Spleen (tissue), 11 donors: ENCODE data around the gene EPN1. TPM values are rescaled to one million over a fixed set of nuclear protein-coding genes. Genes with fewer than 3 reads are reported as not detected.

Experiments used
- DNase-seq: peaks from one replicate; pipeline ENCODE4 v3.0.0-alpha.2; 2020
- H3K27ac ChIP-seq, 8 donors: fragments of 200-600 bp; sonication (generic) in 7 of 8; 1 replicate in 4 of 8; 2 replicates in 4 of 8; pipeline versions ENCODE4 v1.5.0 to v1.8.0; 2016 to 2021; ENCODE audit warnings: inconsistent platforms in 4 of 8, mild to moderate bottlenecking in 4 of 8, moderate library complexity in 1 of 8
- H3K27me3 ChIP-seq, 7 donors: fragments of 200-600 bp; sonication (generic) in 6 of 7; replicated peaks in 1 of 7; 1 replicate in 4 of 7; 2 replicates in 3 of 7; pipeline versions ENCODE4 v1.5.0 to v1.8.0; 2016 to 2021; ENCODE audit warnings: inconsistent platforms in 3 of 7, mild to moderate bottlenecking in 1 of 7
- H3K36me3 ChIP-seq, 6 donors: fragments of 200-600 bp; sonication (generic) in 5 of 6; 1 replicate in 4 of 6; 2 replicates in 2 of 6; pipeline versions ENCODE4 v1.5.0 to v1.8.0; 2016 to 2021; ENCODE audit warnings: inconsistent platforms in 2 of 6
- H3K4me1 ChIP-seq, 6 donors: fragments of 200-600 bp; sonication (generic) in 5 of 6; 1 replicate in 3 of 6; 2 replicates in 3 of 6; pipeline versions ENCODE4 v1.5.0 to v1.8.0; 2016 to 2021; ENCODE audit warnings: inconsistent platforms in 3 of 6
- H3K4me3 ChIP-seq, 8 donors: fragments of 200-600 bp; sonication (generic) in 7 of 8; 1 replicate in 4 of 8; 2 replicates in 4 of 8; pipeline versions ENCODE4 v1.5.0 to v1.8.0; 2016 to 2021; ENCODE audit warnings: inconsistent platforms in 4 of 8, mild to moderate bottlenecking in 4 of 8, moderate library complexity in 2 of 8
- H3K9me3 ChIP-seq, 8 donors: fragments of 200-600 bp; sonication (generic) in 7 of 8; 1 replicate in 4 of 8; 2 replicates in 4 of 8; pipeline versions ENCODE4 v1.5.0 to v1.8.0; 2016 to 2021; ENCODE audit warnings: inconsistent platforms in 4 of 8
- POLR2A ChIP-seq, 3 donors: fragments of 450-650 bp; IDR thresholded peaks; one replicate each; pipeline ENCODE4 v1.5.1; 2017; ENCODE audit warnings: antibody characterized with exemption in 3 of 3, mild to moderate bottlenecking in 1 of 3
- POLR2AphosphoS5 ChIP-seq, 3 donors: sonication (generic); formaldehyde crosslinking; IDR thresholded peaks; one replicate each; pipeline ENCODE4 v1.5.1; 2017; ENCODE audit warnings: antibody characterized with exemption in 3 of 3
- WGBS, 5 donors: extraction: QIAGEN DNeasy Blood & Tissue Kit in 3 of 5; methylation state at CpG; one replicate each; pipeline versions ENCODE4 v1.1.5 to v1.1.7; 2013 to 2018; 5-methylcytosine and 5-hydroxymethylcytosine counted together
- intact Hi-C: fragments of 100-400 bp; cut with DNase I; formaldehyde crosslinking; loops from one replicate; pipeline ENCODE4 v1.15.0; 2023; ENCODE audit warnings: low total_unique reads
- polyA plus RNA-seq, 3 donors: library from polyadenylated mRNA; stranded (reverse); fragments of 200-250 nt; gene quantifications; one replicate each; pipeline ENCODE4 v1.2.1, GENCODE V29; 2013
- total RNA-seq, 7 donors: library from RNA; depleted of rRNA in 3 of 7; stranded (reverse); fragments of >200 nt in 3 of 7; fragmentation: NEBNext Ultra II Directional in 4 of 7; extraction: Animal tissue kit (Norgen Biotek cat#: 25700) in 4 of 7; gene quantifications; one replicate each; pipeline versions ENCODE4 v1.1.0 to v1.2.1, GENCODE V29; 2016 to 2021
- TF ChIP-seq, protein P1 (sequence below), 11 experiments: fragments of 200-600 bp in 7 of 11; fragments of 450-650 bp in 4 of 11; sonication (generic) in 4 of 11; IDR thresholded peaks in 8 of 11; conservative IDR thresholded peaks in 3 of 11; 1 replicate in 7 of 11; 2 replicates in 4 of 11; pipeline versions ENCODE4 v1.4.0 to v1.8.0; 2016 to 2021; ENCODE audit warnings: antibody characterized with exemption in 11 of 11, inconsistent platforms in 4 of 11, mild to moderate bottlenecking in 1 of 11
- donor health status: healthy with polysubstance abuse.
- donor health status: DM: no; HTN: no; CAD: no; lungs with moderate emphysema.
- donor health status: DM: no; HTN: no; CAD: no.
- donor health status: Bipolar disorder and iron deficiency.
- donor health status: healthy.
- donor health status: DM: no; HTN: no; CAD: no.
- donor health status: DM: yes; HTN: yes; CAD: no.

The EPN1 gene
- total and polyA plus RNA-seq, 10 donors = 36.8 to 166 (median 113) TPM

DNA sequence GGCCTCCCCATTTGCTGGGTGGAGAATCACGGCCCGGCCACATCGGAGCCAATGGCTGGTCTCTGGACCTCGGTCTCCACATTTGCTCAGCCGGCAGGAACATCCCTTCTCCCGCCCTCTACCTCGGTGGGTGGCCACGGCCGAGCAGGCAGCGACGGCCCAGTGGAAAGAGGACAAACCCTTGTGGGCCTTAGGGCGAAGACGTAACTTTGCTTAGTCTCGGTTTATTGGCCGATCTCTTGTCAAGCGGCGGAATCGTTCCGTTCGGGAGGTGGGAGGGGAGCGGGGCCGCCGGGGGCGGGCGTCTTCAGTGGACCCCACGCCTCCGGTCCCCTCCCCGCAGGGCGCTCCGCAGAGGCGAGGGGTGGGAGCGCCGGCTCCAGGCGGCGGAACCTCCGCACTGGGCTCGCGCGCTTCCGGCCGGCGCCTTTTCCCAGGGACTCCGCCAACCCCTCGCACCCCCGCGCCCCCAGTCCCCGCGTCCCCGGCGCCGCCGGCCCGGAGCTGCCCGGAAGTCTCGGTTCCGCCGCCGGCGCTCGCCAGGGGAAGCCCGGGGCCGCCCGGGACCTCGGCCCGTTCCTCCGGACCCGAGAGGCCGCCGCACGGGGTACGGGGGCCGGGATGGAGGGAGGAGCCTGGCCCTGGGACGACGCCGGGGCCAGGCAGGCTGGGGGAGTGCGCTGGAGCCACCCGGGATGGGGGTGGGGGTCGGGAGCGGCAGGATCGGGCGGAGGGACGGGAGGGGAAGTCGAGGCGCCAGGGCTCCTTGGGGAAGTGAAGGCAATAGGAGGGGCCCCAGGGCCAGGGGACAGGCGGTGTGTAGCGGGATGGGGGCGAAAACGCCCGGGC is 34.2 kb upstream of the EPN1 start, which contains the start of gene ZNF580:
ZNF580 (plus strand) TSS at position 426 of the 849 bp plus-strand sequence. CDS start 1,507 bp downstream, outside the sequence.
- Histone ChIP-seq H3K4me3 (peak within 1 kb of the TSS; percentile 61 to 96 (median 78)), H3K36me3 (peaks cover 0 to 24% (median 16%) of the 10 kb centered on the region in 6 donors), H3K9me3 (no peaks in the 10 kb centered on the region), H3K27me3 (peaks cover 0 to 13% (median 0%) of the 10 kb centered on the region in 7 donors), H3K27ac (peak within 1 kb of the TSS; percentile 88 to 94 (median 92)), H3K4me1 (peaks cover 39 to 100% (median 88%) of the 10 kb centered on the region in 6 donors)
- intact Hi-C loops = no loop called here
- DNase-seq = peak; percentile 92
- TF ChIP-seq POLR2AphosphoS5 (IDR thresholded peaks at IDR 0.05) (peak; percentile 34 to 70 (median 59)), POLR2A (IDR thresholded peaks at IDR 0.05) (peak in 1 of 3 donors; percentile 3)
- TF ChIP-seq, protein P1, sequence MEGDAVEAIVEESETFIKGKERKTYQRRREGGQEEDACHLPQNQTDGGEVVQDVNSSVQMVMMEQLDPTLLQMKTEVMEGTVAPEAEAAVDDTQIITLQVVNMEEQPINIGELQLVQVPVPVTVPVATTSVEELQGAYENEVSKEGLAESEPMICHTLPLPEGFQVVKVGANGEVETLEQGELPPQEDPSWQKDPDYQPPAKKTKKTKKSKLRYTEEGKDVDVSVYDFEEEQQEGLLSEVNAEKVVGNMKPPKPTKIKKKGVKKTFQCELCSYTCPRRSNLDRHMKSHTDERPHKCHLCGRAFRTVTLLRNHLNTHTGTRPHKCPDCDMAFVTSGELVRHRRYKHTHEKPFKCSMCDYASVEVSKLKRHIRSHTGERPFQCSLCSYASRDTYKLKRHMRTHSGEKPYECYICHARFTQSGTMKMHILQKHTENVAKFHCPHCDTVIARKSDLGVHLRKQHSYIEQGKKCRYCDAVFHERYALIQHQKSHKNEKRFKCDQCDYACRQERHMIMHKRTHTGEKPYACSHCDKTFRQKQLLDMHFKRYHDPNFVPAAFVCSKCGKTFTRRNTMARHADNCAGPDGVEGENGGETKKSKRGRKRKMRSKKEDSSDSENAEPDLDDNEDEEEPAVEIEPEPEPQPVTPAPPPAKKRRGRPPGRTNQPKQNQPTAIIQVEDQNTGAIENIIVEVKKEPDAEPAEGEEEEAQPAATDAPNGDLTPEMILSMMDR (IDR thresholded peaks at IDR 0.05 in 8 of 11, conservative IDR thresholded peaks at IDR 0.05 in 3 of 11) = no peak
- 1 to 2% (median 1%) methylated on average over 42 to 89 of the region's 89 CpGs for WGBS, 5 donors

DNA sequence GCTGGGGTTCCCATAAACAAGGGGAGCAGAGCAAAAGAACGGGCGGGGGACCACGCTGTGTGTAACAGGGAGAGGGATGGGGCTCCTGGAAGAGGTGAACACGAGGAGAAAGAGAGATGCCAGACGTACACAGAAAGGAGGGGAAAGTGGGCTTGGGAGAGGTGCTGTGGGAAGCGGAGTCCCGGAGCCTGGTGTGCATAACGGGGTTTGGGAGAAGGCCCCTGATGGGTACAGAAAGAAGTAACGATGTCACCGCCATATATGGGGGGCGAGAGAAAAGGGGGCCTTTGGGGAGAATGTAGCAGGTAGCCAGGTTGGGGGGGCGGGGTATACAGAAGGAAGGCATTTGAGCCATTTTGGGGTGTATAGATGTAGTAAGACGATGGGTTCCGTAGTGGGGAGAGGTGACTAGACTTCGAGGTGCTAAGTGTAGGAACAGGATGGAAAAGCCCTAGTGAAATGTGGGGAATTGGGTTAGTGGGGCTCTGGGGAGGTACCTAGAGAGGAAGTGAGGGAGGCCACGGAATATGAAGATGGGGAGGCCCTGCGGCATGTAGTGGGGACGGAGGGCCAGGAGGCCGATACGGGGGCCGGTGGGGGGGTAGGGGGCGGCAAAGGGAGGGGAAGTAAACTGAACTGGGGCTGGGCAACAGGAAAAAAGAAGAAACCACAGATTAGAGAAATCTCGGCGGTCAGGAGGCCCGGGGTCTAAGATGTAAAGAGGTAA is 33.4 kb upstream of the EPN1 start:
- H3K36me3 ChIP-seq = peaks cover 0 to 28% (median 17%) of the 10 kb centered on the region in 6 donors
- H3K4me3 ChIP-seq = peak overlapping the region; percentile 61 to 96 (median 78)
- peaks cover 31 to 100% (median 86%) of the 10 kb centered on the region in 6 donors for H3K4me1 ChIP-seq
- H3K9me3 ChIP-seq = no peaks in the 10 kb centered on the region
- WGBS, 5 donors = 0 to 2% (median 1%) methylated on average over 25 of the region's 25 CpGs
- H3K27ac ChIP-seq = peak overlapping the region; percentile 88 to 94 (median 92)
- intact Hi-C loops = no loop called here
- no peak for DNase-seq
- peaks cover 0 to 13% (median 0%) of the 10 kb centered on the region in 7 donors for H3K27me3 ChIP-seq
- TF ChIP-seq POLR2A (IDR thresholded peaks at IDR 0.05) (peak in 1 of 3 donors; percentile 20), POLR2AphosphoS5 (IDR thresholded peaks at IDR 0.05) (peak in 1 of 3 donors; percentile 2)
- TF ChIP-seq, protein P1 (IDR thresholded peaks at IDR 0.05 in 8 of 11, conservative IDR thresholded peaks at IDR 0.05 in 3 of 11) = no peak

DNA sequence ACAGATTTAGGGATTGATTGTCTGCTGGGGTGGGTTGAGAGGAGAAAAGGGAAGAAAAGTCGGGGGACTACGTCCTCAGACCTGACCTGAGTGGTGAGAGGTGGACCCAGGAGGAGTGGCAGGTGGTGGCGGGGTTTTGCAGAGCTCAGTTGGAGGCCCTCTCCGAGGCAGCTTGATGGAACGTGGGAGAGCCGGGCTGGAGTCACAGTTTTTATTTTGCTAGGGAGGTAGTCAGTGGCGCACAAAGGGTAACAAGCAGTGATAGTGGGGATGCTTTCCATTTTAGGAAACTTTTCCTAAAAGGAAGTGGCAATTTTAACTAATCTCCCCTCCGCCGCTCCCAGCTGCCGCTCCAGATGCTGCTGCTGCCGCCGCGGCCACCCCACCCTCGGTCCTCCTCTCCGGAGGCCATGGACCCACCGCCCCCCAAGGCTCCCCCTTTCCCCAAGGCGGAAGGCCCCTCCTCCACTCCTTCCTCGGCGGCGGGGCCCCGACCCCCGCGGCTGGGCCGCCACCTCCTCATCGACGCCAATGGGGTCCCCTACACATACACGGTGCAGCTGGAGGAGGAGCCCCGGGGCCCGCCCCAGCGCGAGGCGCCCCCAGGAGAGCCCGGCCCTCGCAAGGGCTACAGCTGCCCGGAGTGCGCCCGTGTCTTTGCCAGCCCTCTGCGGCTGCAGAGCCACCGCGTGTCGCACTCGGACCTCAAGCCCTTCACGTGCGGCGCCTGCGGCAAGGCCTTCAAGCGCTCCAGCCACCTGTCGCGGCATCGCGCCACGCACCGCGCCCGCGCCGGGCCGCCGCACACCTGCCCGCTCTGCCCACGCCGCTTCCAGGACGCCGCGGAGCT is 32.6 kb upstream of the EPN1 start:
- intact Hi-C loops = no loop called here
- Histone ChIP-seq H3K9me3 (no peaks in the 10 kb centered on the region), H3K36me3 (peaks cover 0 to 28% (median 17%) of the 10 kb centered on the region in 6 donors), H3K27me3 (peaks cover 0 to 13% (median 0%) of the 10 kb centered on the region in 7 donors), H3K4me3 (peak overlapping the region; percentile 61 to 96 (median 78)), H3K4me1 (peaks cover 34 to 100% (median 86%) of the 10 kb centered on the region in 6 donors), H3K27ac (peak overlapping the region; percentile 88 to 94 (median 92))
- TF ChIP-seq POLR2AphosphoS5 (IDR thresholded peaks at IDR 0.05) (peak; percentile 51 to 80 (median 77)), POLR2A (IDR thresholded peaks at IDR 0.05) (no peak)
- TF ChIP-seq, protein P1 (IDR thresholded peaks at IDR 0.05 in 8 of 11, conservative IDR thresholded peaks at IDR 0.05 in 3 of 11) = no peak
- DNase-seq = peak; percentile 88
- 0 to 4% (median 2%) methylated on average over 10 to 65 of the region's 65 CpGs for WGBS, 5 donors
